ENCODE measurements around the gene CRB3.

The CRB3 gene

DNA sequence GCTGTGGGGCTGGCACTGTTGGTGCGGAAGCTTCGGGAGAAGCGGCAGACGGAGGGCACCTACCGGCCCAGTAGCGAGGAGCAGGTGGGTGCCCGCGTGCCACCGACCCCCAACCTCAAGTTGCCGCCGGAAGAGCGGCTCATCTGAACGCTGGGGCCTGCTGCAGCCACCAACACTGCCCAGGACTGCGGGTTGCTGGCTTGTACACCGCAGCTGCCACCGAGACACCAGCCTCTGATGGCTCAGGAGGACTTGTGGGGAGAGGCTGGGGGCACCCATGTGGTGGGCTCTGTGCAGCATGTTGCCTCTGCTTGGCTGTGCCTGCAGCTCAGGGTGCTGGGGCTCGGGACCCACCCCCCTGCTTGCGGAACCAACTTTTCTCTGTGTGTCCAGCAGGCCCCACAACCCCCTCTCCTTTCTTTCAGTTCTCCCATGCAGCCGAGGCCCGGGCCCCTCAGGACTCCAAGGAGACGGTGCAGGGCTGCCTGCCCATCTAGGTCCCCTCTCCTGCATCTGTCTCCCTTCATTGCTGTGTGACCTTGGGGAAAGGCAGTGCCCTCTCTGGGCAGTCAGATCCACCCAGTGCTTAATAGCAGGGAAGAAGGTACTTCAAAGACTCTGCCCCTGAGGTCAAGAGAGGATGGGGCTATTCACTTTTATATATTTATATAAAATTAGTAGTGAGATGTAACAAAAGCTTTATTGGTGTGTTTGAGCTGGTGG, 2.6 kb downstream of the CRB3 start:
- no peak for DNase-seq (ENCODE audit: low spot score)

GRCh38 chr19:6467384-6467783, 3.3 kb downstream of the CRB3 start:
- DNase-seq (ENCODE audit: low spot score) = no peak

DNA sequence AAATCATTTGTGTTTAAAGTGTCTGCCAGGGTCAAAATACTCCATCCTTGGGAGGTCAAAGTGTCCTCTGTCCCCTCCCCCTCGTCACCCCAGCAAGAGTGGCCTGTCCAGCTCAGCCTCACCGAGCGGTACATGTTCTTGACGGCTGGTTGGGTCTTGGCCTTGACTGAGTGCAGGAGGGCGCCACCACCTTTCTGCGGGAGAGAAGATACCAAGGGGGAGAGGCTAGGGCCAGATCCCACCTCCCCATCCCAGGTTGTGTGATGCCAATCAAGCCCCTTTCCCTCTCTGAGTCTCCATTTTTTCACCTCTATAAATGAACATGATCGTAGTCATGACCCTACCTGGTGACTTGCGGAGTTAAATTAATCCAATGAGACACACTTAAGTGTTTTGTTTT, 6.1 kb downstream of the CRB3 start:
- no peak for DNase-seq (ENCODE audit: low spot score)

- DNase-seq (ENCODE audit: low spot score) = no peak
Measured at GRCh38 chr19:6471076-6471475, 7.0 kb downstream of the CRB3 start.

- DNase-seq (ENCODE audit: low spot score) = no peak
Measured at GRCh38 chr19:6472713-6473112, 8.6 kb downstream of the CRB3 start.

GRCh38 chr19:6473647-6474046, 9.6 kb downstream of the CRB3 start:
- DNase-seq (ENCODE audit: low spot score) = no peak

DNA sequence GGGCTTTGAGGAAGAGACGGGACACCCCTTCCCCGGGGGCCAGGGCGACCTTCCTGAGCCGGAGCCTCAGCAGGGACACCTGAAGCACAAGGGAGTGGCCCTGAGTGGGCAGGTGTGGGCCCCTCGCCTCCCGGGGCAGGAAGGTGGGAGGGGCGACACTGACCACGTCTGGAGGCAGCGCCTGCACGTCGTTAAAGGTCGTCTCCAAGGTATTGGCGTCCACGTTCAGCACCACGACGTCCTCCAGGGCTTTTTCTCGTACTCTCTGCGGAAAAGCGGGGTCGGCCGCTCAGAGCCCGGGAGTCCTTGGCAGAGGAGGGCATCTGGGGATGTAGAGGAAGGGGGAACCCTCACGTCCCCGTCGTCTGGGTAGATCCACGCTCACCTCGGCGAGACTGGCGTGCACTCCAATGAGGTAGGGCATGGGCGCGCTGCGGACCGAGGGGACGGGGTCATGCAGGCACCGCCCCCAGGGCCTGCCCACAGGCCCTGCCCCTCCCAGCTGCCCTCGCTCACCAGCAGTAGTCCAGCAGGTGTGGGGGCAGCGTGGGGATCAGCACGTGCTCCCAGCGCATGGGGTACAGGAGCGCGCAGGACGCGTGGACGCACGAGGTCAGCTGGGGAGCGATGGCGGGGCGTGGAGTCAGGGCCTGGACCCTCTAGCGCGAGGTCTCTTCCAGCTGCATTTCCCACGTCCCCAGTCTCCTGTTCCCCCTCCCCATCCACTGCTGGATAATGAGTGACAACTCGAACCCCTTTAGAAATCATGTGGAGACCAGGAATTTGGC, 11.4 kb downstream of the CRB3 start:
- no peak for DNase-seq (ENCODE audit: low spot score)

DNA sequence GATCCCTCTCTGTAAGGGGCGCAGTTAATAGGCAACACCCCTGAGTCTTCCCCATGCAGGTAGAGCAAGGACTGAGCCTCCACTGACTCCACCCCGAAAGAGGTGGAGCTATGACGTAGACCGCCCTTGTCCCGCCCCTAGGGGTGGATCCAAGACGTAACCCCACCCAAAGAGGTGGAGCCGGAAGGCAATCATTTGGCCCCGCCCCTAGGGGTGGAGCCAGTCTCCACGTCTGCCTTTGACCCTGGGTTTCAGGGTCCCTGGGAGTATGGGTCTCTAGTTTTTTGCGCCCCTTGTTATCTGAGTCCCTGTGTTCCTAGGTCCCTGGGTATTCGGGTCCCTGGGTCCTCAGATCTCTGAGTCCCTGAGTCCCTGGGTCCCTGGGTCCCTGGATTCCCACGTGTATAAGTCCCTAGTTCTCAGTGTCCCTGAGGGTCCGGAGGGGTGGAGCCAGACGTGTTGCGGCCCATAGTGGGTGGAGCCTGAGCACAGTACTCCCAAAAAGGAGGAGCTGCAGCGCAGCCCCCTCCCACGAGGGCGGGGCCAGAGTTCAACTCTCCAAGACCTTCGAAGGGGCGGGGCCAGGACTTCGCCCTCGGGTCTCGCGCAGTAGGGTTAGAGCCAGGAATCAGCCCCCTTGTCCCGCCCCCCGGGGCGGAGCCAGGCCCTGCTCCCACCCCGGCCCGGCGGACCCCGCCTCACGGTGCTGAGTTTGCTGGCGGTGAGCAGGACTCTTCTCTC, 12.3 kb downstream of the CRB3 start:
- DNase-seq (ENCODE audit: low spot score) = peak; percentile 45

DNA sequence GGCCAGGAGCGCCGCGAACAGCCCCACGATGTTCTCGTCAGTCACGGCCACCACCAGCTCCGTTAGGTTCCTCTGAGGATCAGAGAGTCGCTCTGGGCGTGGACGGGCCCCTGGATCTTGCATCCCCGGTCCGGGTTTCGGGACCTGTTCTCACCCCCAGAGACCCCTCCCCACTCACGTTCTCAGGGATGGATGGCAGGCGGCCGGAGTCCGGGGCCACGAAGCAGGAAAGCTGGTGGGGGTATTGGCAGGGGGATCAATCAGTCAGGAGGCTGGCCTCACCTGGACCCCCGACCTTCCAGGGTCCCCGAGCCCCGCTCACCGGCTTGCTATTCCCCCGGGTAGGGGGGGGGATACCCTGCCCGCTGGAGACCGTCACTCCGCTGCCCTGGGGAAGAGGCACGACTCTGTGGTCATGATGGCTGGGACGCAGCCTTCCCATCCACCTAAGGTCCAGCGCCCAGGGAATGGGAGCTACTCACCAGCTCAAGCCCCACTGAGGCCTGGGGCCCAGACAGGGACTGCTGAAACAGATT, 12.9 kb downstream of the CRB3 start:
- DNase-seq (ENCODE audit: low spot score) = no peak

GRCh38 chr19:6478815-6479214, 14.7 kb downstream of the CRB3 start:
- DNase-seq (ENCODE audit: low spot score) = no peak

- no peak for DNase-seq (ENCODE audit: low spot score)
Measured at GRCh38 chr19:6479836-6480398, 15.8 kb downstream of the CRB3 start.

DNA sequence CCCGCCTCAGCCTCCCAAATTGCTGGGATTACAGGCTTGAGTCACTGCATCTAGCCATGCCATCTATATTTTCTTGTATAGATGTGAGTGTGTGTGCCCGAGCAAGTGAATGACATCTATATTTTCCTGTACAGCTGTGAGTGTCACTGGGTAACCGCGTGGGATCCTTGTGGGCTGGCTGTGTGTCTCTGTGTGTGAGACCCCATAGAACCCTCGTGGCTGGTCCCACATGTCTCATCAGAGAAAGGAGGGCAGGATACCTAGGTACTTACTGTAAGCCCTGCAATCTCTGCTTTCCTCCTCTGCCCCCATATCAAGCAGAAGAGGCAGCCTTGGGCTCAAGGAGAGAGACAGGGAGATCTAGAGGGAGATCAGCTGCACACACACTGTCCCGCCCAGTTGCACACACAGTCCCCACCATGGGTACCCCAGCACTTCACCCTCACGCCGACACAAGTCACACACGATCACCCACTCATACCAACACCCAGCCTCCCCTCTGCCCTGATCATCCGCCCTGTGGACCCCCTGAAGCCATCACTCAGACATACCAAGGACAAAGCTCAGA, 16.9 kb downstream of the CRB3 start:
- DNase-seq (ENCODE audit: low spot score) = no peak

DNA sequence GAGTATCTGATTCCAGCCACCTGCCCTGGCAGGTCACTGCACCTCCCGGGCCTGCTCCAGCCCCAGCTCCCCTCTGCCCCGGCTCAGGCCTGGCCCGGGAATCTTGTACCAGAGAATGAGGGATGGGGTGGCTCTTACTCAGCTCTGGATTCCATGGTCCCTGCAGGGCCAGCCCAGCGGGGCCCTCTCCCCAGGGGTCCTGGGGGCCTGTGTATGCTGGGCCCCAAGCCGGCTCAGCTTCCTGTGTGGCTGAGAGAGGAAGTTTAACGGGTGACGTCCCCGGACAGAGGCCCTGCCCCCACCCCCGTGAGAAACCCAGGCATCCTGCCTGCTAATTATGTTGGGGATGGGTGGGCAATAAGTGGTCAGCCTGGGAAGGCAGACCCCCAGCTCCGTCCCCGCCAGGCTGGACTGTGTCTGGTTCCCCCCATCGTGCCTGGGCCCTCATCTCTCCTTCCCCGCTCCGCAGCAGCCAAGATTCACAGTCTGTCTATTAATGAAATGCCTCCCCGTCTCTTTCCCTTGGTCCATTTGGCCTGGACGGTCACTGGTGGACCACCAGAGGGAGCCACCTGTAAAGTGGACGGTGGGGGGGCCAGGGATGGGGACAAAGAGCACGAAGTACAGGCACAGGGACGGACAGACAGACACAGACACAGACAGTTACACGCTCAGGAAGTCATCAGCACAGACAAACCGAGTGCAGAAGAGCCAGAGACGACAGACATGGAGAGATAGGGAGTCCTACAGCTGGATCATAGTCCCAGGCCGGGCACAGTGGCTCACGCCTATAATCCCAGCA, 17.7 kb downstream of the CRB3 start, which contains the start of gene DENND1C:
TSS of gene DENND1C (minus strand) at position 247 of the 802 bp plus-strand sequence. CDS start at position 155, 92 bp downstream.
- no peak for DNase-seq (ENCODE audit: low spot score)

- DNase-seq (ENCODE audit: low spot score) = no peak
Measured at GRCh38 chr19:6482343-6482686, 18.2 kb downstream of the CRB3 start.

- DNase-seq (ENCODE audit: low spot score) = no peak
Measured at GRCh38 chr19:6483235-6483634, 19.2 kb downstream of the CRB3 start.

DNA sequence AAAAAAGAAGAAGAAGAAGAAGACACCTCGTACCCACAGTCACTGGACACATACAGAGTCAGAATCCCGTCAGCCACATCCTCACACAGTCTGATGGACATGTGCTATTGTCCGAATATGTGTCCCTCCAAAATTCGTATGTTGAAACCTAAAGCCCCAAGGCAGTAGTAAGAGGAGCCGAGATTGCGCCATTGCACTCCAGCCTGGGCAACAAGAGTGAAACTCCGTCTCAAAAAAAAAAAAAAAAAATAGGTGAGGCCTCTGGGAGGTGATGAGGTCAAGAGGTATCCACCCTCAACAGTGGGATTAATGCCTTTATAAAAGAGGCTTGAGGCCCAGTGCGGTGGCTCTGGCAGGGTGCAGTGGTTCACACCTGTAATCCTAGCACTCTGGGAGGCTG, 20.2 kb downstream of the CRB3 start:
- no peak for DNase-seq (ENCODE audit: low spot score)

- no peak for DNase-seq (ENCODE audit: low spot score)
Measured at GRCh38 chr19:6484831-6485230, 20.8 kb downstream of the CRB3 start.

GRCh38 chr19:6489278-6490061, 25.4 kb downstream of the CRB3 start:
- no peak for DNase-seq (ENCODE audit: low spot score)

DNA sequence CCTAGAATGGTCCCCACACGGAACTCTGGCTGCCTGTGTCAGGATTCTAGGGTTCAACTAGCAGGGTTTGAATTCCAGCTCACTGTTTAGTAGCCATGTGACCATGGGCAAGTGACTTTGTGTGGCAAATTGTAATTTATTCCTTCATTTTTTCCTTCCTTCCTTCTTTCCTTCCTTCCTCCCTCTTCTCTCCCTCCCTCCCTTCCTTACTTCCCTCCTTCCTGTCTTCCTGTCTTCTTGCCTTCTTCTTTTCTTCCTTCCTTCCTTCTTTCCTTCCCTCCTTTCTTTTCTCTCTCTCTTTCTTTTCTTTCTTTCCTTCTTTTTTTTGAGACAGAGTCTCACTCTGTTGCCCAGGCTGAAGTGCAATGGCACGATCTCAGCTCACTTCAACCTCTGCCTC, 26.1 kb downstream of the CRB3 start:
- no peak for DNase-seq (ENCODE audit: low spot score)
